ENCODE measurements around the gene SLX4IP.
"Not testable (repeated sequence)": the region's sequence is repeated elsewhere in the genome, so short reads cannot be mapped to it uniquely, and the experiment has no call there.

Gene SLX4IP

DNA sequence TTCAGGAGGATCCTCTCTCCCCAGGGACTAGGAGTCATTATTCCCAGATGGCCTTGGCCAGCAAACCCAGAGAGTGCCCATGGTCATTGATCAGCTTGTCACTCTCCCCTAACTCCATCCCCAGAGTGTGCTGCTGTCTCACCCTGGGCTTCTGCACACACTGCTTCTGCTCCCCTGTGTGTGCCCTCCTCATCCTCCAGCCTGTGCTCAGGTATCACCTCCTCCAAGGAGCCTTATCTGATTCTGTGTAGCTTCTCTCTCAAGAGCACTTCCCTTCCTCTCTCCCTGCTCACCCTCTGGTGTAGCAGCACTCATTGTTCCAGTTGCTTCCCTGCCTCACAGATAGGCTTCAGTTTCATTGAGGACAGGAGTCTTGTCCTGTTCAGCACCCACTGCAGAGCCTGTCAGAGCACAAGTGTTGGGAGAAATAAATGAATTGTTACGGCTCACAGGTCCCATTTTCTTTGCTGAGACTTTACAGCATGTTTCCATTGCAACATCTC is 136.3 kb downstream of the SLX4IP start:
- FAIRE-seq (no peak), DNase-seq (ENCODE audit: insufficient read length, low spot score) (no peak)
- no peak for TF ChIP-seq POLR2A (IDR thresholded peaks at IDR 0.05; ENCODE audit: low read depth, low read length)

DNA sequence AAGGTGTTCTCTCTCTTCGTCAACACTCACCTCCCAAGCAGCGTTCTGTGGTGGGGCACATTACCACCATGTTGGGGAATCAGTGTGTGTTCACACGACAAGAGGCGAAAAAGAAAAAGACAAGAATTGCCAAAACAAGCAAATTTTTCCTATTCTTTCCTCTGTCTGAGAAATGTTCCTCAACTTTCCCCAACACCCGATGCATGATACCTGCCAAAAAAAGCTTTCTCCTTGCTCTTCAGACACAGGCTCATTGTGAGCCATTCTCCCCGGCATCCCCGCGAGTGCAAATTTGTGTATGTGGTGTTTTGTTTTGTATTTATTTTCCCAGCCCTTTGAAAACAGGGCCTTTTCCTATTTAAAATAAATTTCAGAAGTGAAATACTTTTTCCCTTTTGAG is 137.7 kb downstream of the SLX4IP start:
- DNase-seq (ENCODE audit: insufficient read length, low spot score) (no peak), FAIRE-seq (no peak)
- no peak for TF ChIP-seq POLR2A (IDR thresholded peaks at IDR 0.05; ENCODE audit: low read depth, low read length)

DNA sequence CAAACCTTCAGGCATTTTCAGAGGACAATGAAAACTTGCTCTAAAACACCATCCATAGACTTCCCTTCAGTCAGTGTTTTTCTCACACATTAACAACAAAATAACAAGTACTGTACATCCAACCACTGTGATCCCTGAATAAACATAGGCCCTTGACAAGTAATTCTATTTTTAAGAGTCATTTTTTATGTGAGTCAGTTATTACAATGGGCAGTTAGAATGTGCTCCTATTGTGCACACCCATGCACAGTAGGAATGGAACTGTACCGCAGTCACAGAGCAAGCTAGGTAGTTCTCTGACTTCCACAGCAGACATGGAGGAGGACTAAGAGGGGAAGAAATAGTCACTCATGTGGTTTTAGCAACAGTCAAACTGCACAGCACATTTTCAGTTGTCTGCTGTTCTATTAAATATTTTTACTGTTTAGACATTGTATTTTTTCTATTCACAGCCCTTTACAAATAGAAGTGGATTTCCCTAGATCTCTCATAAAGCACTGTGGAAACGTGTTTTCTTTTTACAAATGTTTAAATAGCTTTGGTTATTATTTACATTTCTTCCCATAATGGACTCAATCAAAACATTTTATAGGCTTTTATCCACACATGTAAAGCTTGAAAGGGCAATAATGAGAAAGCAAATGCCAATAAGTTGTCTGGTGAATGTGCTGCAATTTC is 138.3 kb downstream of the SLX4IP start:
- FAIRE-seq (no peak), DNase-seq (ENCODE audit: insufficient read length, low spot score) (no peak)
- TF ChIP-seq POLR2A (IDR thresholded peaks at IDR 0.05; ENCODE audit: low read depth, low read length): no peak

DNA sequence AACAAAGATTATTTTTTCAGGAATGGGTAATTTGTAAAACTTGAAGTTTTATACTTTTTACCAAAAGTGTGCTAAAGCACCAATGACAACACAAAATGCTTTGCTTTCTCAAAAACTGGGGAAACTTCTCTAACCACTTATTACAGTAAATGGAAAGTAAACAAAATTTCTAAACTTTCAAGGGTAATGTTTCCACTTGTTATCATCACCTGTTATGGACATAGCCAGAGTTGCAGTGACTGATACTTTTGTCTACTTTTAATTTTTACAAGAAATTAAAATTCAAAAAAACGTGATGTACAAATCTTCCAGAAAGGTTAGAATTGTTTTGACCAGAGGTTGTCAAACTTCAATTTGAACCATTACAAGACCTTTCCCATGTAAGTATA is 138.8 kb downstream of the SLX4IP start:
- FAIRE-seq (no peak), DNase-seq (ENCODE audit: insufficient read length, low spot score) (no peak)
- TF ChIP-seq POLR2A (IDR thresholded peaks at IDR 0.05; ENCODE audit: low read depth, low read length): no peak

DNA sequence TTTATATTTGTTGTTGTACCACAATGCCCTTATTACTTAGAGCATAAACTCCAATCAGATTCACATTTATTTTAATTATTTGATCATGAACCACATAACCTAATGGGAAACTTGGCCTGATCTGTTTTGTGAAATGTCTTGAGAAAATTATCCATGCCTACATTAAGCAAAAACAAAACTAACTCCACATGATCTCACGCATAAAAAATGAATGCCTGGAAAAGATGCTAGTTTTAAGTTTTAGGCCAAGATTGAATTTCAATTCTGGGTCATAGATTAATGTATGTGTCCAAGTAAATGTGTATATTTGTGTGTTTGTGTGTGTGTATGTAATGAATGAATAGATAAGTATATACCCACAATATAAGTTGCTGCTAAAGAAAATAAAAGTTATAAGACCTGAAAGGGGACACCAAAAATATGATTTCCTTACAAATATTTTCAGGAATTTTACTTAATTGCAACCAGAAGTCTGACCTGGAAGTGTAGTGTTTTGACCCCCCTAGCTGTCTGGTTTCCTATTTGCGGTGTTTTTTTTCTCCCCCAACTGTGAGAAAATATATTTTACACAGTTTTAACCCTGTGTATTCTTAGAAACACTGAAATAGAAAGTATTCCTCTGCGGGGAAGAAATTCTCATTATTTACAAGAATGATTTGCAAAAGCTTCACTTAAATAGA is 141.4 kb downstream of the SLX4IP start:
- DNase-seq (ENCODE audit: insufficient read length, low spot score) (no peak), FAIRE-seq (no peak)
- no peak for TF ChIP-seq POLR2A (IDR thresholded peaks at IDR 0.05; ENCODE audit: low read depth, low read length)

DNA sequence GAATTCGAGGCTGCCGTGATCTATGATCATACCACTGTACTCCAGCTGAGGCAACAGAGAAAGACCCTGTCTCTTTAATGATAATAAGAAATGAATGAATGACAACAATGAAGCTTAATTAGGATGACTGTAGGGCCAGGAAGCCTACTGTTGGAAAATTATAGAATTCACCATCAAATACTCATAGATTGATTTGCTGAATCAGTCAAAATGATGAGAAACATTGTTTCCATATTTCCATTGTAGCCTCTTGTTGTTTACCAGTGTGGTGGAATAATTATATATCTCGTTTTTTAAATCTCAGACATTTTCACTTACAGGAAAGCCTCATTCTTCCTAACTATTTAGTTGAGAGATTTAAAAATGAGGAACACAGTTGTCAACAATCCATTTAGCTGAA is 142.5 kb downstream of the SLX4IP start:
- DNase-seq (ENCODE audit: insufficient read length, low spot score) (no peak), FAIRE-seq (no peak)
- TF ChIP-seq POLR2A (IDR thresholded peaks at IDR 0.05; ENCODE audit: low read depth, low read length): no peak

DNA sequence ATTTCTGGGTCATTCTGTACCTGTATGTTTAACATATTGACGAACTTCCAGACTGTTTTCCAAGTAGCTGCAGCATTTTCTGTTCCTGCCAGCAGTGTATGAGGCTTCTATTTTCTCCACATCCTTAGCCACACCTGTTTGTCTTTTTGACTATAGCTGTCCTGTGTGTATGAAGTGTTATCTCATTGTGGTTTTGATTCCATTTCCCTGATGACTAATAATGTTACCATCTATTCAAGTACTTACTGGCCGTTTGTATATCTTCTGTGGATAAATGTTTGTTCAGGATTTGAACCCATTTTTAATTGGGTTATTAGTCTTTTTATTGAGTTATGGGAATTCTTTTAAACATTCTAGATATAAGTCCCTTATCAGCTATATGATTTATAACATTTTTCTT is 143.5 kb downstream of the SLX4IP start:
- TF ChIP-seq POLR2A (IDR thresholded peaks at IDR 0.05; ENCODE audit: low read depth, low read length): no peak
- no peak for DNase-seq (ENCODE audit: insufficient read length, low spot score)
- FAIRE-seq: peak; percentile 53

DNA sequence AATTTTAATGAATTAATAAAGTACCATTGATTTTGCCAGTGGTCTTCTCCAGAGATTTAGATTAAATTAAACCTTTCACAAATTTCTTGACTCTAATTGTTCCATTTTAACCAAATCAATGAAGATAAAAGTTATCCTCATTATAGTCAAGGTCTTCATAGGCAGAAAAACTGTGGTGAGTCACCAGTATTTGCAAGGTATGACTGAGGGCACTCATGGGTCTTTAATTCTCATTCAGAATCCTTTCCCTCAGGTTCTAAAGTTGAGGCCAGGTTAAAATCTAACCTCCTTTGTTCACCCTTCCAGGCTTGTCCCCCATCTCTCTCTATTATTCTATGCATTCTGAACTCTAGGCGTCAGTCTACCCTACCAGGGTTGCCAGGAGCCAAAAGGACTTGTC is 144.8 kb downstream of the SLX4IP start:
- FAIRE-seq (peak; percentile 11), DNase-seq (ENCODE audit: insufficient read length, low spot score) (no peak)
- no peak for TF ChIP-seq POLR2A (IDR thresholded peaks at IDR 0.05; ENCODE audit: low read depth, low read length)

DNA sequence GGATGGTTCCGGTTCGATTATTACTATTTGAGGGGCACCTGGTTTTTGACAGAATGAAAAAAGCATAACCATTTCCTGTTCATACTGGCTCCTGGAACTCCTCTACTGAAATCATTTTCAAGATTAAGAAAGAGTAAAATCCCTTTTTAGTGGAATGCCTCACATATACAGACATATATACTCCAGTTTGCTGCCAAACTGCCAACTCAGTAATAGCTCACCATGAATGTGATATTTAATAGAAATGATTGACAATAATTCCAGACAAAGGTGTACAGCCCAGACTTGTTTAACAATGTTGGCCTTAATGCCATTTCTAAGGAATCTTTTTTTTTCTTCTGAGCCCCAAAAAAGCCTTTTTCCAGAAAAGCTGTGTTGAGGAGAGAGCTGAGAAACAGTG is 145.6 kb downstream of the SLX4IP start:
- no peak for DNase-seq (ENCODE audit: insufficient read length, low spot score)
- no peak for TF ChIP-seq POLR2A (IDR thresholded peaks at IDR 0.05; ENCODE audit: low read depth, low read length)
- FAIRE-seq: no peak

DNA sequence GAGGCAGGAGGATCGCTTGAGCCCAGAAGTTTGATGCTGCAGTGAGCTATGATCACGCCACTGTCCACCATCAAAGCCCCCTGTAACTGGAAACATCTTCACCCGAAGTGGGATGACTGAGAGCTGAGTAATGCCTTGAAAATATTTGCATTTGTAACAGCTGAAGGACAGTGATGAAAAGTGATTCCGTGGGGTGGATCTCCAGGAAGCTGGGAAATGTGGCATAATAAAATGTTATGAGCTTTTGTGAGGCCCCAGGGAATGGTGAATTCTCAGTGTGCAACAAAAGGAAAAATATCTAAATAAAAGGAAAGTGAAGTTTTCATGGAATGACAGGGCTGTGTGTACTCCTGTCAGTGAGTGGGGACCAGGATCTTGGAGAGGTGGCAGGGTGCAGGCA is 146.7 kb downstream of the SLX4IP start:
- TF ChIP-seq POLR2A (IDR thresholded peaks at IDR 0.05; ENCODE audit: low read depth, low read length): no peak
- DNase-seq (ENCODE audit: insufficient read length, low spot score) (no peak), FAIRE-seq (no peak)

DNA sequence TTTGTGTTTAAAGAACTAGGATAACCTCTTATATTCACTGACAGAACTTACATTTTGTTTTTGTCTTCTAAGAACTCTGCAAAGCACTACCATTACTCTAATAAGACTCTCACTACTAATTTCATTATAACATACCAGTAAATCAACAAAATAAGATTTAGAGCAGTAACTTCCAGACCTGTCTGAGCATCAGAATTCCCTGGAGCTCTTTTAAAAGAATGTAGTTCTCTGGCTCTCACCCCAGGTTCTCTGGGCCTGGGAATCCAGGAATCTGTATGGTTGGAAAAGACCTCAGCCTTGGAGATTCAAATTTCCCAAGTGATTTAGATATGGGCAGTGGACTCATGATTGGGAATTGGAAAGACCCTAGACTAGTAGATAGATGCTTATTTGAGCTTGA is 149.3 kb downstream of the SLX4IP start:
- no peak for TF ChIP-seq POLR2A (IDR thresholded peaks at IDR 0.05; ENCODE audit: low read depth, low read length)
- FAIRE-seq: no peak
- DNase-seq (ENCODE audit: insufficient read length, low spot score): no peak

DNA sequence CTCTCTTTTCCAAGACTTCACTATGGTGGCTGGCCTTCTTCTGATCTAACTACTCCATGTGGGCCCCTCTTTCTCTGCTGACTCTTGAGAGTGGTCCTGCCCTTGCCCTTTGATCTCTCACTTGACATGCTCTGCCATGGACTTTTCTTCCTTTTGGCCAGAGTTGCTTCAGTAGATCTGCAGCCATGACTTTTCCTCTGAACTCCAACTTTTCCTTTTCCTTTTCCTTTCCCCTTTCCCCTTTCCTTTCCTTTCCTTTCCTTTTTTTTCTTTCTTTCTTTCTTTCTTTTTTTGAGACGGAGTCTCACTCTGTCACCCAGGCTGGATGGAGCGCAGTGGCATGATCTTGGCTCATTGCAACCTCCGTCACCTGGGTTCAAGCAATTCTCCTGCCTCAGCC is 150.2 kb downstream of the SLX4IP start:
- DNase-seq (ENCODE audit: insufficient read length, low spot score): no peak
- no peak for TF ChIP-seq POLR2A (IDR thresholded peaks at IDR 0.05; ENCODE audit: low read depth, low read length)
- no peak for FAIRE-seq

DNA sequence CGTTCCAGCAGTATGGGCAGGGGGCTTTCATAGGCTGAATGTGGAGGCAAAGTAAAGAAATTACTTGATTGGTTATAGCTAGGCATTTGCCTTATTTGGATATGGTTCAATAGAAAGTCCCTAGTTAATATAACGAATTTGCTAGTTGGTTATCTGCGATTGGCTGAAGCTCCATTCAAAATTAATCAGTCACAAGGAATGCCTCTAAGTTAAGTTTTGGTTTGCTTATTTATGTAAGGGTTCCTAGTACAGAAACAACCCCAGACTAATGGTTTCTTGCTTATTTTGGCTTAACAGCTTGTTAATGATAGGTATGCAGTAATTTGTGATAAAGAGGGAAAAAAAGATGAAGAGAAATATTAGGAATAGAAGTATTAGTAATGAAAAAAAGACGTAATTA is 151.2 kb downstream of the SLX4IP start:
- no peak for TF ChIP-seq POLR2A (IDR thresholded peaks at IDR 0.05; ENCODE audit: low read depth, low read length)
- FAIRE-seq (no peak), DNase-seq (ENCODE audit: insufficient read length, low spot score) (no peak)

DNA sequence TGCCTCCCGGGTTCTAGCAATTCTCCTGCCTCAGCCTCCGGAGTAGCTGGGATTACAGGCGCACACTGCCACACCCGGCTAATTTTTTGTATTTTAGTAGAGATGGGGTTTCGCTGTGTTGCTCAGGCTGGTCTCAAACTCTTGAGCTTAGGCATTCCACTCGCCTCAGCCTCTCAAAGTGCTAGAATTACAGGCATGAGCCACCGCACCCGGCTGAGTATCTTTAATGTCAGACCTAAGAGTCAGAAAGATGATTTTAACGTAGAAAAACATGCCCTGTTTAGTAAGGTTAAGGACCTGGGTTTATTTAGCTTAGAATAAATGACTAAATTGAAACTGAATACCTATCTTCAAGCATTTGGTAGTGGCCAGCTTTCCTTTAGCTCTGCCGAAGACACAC is 155.3 kb downstream of the SLX4IP start:
- FAIRE-seq; DNase-seq (ENCODE audit: insufficient read length, low spot score): not testable (repeated sequence)

DNA sequence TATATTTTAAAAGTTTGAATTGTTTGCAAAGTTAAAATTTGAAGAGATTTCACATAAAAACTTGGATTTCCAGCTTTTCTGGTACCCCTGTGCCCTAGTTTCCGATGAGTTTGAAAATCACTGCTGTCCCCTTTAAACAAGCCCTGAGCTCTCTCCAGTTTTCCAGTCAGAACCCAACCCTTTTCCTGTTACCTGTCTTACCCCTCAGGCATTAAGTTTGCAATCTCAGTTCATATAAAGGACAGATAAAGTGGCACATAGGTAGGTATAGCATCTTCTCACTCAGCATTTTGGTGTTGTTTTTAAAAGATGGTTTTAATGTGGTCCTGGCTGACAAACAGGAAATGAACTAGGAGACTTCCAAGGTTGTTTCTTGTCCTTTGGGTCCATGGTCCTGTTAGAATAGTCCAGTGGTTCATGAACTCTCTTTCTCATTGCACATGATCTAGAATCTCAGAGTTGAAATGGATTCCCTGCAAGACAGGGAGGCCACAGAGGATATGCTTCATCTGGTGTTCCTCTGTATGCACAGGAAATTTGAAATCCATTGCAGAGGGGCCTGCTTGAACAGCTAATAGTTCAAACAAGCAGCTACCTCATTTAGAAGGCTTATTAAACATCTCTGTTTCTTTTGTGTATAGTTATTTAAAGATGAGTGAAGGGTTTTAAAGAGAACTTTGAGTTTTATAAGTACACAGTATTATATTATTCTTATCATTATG is 156.0 kb downstream of the SLX4IP start:
- peak; percentile 70 for FAIRE-seq
- TF ChIP-seq POLR2A (IDR thresholded peaks at IDR 0.05; ENCODE audit: low read depth, low read length): no peak

More for the DNA sequence above, 156.0 kb downstream of the SLX4IP start:
- DNase-seq (ENCODE audit: insufficient read length, low spot score): no peak

Data from H54 (cell line).